GM12874 (cell line): ENCODE measurements around the gene REEP1.

Source experiments
- TF ChIP-seq, protein P1 (sequence below): IDR thresholded peaks from 2 replicates; pipeline ENCODE4 v1.5.1; 2011; ENCODE audit warnings: low read depth, mild to moderate bottlenecking, control low read depth, low read length, moderate library complexity; ENCODE audit not compliant: insufficient read depth

The REEP1 gene

DNA sequence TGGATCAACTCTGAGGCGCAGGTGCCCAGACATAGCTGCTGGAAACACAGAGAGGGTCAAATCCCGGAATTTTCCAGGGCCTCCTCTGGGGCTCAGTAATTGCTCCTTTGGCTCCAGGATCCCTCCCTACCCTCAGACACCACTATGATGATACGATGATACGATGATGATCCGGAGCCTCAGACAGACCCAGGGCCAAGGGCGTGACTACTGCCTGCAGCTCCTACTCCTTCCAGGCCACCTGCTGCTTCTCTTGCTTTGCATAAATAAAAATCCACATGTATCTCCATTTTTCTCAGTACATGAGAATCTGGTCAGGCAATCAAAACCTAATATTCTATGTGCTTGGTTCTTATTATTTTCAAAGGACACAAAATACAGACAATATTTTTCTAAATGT lies 104.5 kb downstream of the REEP1 start:
- TF ChIP-seq, protein P1, sequence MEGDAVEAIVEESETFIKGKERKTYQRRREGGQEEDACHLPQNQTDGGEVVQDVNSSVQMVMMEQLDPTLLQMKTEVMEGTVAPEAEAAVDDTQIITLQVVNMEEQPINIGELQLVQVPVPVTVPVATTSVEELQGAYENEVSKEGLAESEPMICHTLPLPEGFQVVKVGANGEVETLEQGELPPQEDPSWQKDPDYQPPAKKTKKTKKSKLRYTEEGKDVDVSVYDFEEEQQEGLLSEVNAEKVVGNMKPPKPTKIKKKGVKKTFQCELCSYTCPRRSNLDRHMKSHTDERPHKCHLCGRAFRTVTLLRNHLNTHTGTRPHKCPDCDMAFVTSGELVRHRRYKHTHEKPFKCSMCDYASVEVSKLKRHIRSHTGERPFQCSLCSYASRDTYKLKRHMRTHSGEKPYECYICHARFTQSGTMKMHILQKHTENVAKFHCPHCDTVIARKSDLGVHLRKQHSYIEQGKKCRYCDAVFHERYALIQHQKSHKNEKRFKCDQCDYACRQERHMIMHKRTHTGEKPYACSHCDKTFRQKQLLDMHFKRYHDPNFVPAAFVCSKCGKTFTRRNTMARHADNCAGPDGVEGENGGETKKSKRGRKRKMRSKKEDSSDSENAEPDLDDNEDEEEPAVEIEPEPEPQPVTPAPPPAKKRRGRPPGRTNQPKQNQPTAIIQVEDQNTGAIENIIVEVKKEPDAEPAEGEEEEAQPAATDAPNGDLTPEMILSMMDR: no peak

DNA sequence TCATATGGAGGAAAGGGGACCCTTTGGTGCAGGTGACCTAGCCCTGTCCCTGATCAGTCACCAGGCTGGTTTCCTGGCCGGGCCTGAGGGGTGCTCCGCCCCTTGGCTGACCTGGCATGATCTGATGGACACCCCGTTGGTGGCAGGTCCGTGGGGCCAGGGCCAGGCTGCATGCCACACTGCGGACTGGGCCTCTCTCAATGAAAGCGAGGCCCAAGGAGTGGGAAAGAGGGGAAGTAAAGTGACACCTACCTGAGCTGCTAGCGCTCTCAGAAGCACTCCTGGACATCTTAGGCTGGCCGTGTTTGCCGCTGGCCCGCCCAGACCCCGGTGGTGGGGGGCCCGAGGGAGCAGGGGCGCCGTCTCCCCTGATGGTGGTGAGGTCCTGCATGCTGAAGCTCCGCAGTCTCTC lies 105.0 kb downstream of the REEP1 start:
- TF ChIP-seq, protein P1: no peak

DNA sequence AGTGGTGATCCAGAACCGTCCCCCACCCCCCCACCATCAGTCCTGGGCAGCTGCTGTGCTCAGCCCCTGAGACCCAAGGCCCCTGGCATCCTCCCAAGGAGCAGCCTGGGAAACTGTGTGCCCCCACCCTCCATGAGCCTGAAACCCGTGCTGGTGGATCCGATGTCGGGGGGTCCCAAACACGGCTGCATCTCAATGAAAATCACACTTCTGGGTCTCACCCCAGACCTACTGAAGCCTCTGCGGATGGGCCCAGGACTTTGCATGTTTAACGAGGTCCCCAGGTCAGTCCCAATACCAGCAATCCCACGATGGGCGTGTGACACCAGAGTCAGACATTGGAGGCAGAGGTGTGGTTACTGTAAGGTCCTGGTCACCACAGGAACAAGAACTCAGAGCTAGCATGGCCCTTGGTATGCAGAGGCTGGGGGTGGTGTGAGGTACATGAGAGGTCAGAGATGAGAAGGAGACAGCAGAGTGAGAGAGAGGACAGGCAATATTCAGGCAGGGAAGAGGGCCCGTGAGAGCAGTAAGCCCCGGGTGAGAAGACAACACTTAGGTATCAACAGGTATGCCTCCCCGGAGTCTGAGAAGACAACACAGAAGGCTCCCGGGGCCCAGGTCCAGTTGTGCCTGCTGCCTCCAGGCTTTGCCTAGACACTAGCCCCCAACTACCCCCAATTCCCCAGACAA lies 105.6 kb downstream of the REEP1 start:
- TF ChIP-seq, protein P1: no peak

DNA sequence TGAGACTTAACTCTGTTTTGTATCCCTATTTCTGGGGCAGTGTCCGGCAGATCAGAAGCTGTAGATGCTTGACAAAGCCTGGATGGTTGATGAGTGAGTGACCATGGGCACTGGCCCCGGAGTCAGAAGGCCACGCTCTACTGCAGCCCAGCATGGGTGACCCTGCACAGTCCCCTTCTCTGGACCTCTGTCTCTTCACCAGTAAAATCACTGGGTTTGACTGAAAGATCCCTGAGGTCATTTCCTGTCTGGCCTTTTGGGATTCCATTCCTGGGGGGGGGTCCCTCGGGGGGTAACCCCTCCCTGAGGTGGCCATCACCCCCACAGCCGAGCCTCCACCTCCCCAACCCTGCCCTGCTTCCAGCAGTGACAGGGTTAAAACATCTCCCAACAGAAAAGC lies 106.5 kb downstream of the REEP1 start:
- TF ChIP-seq, protein P1: no peak

DNA sequence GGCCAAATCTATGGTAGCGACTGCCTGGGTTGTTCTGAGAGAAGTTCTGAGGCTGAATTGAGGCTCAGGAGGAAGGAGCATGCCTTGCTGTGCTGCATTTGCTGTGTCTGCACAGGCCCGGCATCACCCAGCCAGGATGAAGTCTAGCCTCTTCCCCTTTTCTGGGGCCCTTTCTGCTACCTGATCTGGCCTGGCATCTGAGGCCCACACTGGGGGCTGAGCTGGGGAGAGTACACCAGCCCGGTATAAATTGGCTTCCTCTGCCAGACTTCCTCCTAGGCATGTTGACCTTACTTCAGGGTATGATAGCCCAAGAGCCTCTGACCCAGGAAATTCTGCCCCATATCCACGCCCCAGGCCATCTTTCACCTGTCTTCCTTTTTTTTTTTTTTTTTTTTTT lies 108.2 kb downstream of the REEP1 start:
- TF ChIP-seq, protein P1: no peak

DNA sequence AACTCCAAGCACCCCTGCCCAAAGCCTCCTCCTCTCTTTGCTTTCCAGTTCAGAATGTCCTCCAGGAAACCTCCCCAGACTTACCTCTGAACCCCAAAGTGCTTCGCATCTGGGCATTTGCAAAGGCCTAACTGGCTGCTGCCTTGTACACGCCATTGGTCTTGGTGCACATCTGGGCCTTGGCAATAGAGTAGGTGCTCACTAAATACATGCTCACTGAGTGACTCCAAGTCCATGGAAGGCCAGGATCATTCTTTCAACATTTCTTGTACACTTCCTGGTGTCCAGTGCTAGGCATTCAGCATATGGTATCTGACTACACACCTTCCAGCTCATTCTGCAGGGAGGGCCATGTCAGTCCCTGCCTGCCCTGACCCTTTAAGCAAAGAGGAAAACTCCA lies 109.7 kb downstream of the REEP1 start:
- TF ChIP-seq, protein P1: no peak

DNA sequence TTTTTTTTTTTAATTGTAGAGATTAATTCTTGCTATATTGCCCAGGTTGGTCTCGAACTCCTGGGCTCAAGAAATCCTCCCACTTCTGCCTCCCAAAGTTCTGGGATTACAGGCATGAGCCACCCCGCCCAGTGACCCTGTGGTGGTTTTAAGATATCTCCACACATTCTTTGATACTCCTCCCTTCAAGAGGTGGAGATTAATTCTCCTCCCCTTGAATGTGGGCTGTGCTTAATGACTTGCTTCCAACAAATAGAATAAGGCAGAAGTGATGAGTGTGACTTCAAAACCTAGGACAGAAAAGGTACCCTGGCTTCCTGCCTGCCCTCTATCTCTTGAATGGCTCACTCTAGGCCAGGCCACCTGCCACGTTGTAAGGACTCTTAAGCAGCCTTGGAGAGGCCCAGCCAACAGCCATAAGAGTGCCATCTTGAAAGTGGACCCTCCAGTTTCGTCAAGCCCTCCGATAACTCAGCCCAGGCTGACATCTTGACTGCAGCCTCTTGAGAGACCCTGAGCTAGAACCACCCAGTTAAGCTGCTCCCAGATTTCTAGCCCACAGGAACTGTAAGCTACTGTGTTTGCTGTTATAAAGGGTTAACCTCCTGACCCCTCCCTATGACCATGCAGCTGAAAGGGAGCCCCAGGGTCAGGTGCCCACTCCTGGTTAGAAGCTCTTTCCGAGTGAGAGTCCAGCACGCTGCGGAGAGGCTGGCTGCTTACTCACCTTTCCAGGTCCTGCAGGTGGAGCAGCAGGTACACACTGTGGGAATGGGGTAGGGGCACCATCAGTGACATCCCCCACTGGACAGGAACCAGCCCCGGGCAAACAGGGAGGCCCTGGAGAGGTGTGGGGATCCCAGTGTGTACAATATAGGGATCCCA lies 110.5 kb downstream of the REEP1 start:
- TF ChIP-seq, protein P1: no peak
